ENCODE data around the gene ZNF202. TPM values are rescaled to one million over a fixed set of nuclear protein-coding genes. Genes with fewer than 3 reads are reported as not detected.
"Not testable (repeated sequence)": the region's sequence is repeated elsewhere in the genome, so short reads cannot be mapped to it uniquely, and the experiment has no call there.

Gene ZNF202
- total RNA-seq, result 4.1 TPM
- long read RNA-seq, partial matches to known transcripts, result 2 of 10 reads
- long read RNA-seq, other reads (novel, unspliced or antisense), result 8 of 10 reads

DNA sequence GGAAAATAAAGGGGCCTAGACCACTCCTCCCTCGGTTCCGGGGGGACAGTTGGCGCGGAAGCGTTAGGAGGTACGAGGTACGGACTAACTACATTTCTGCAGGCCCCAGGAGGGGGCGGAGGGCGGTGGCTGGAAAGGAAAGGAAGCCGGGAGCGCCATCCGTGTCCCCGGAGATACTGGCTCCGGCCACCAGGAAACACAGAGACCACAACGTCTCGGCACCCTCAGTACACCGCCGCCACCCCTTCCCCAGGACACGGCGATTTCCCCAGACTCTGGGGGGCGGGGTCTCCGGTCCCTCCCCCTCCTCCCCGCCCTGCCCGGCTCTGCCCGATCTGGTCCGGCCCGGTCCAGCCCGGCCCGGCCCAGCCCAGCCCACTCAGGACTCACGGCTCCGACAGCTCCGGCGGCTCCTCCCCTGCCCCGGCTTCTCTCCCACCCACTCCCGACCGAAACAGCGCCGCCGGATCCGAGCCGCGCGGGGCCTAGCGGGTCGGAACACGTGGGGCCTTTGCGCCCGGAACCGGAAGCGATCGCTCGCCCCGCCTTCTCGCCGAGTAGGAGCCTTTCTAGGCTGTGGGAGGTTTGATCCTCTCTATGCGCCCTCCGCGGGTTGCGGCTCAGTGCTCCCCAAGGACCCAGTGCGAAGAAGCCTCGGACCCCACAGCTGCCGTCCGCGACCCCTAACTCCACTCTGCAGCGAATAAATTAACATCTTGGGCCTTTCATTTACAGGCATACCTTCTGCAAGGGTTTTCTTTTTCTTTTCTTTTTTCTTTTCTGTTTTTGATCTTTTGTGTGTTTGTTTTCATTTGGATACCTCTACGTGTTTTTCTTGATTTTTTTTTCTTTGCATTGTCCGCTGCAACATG is at the start of gene ZNF202:
ZNF202 (minus strand) TSS at position 502 of the 872 bp plus-strand sequence. CDS start 10,772 bp downstream, outside the sequence.
- intact Hi-C loops (cut with micrococcal nuclease), result no loop called here
- ATAC-seq, result peak; percentile 99
- DNase-seq, result peak; percentile 95

DNA sequence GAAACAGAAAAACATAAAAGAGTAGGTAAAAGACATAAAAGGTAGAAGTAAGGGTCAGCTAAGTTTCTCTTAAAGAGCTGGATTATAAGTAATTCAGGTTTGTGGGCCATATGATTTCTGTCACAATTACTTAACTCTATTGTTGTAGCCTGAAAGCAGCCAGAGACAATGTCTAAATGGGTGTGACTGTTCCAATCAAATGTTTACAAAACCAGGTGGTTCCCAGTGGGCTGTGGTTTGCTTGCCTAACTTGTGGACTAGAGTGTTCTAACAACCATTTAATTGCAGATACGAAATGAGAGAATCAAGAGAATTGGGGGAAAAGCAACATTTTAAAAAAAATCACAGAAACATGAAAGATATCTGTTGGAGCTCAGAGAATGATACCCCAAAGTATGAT is 42.1 kb upstream of the ZNF202 start:
- intact Hi-C loops (cut with micrococcal nuclease), result no loop called here
- DNase-seq (no peak), ATAC-seq (no peak)

- intact Hi-C loops (cut with micrococcal nuclease), result no loop called here
- ATAC-seq (no peak), DNase-seq (no peak)
These were observed 37.1 kb upstream of the ZNF202 start for GRCh38 chr11:123778511-123778910.

DNA sequence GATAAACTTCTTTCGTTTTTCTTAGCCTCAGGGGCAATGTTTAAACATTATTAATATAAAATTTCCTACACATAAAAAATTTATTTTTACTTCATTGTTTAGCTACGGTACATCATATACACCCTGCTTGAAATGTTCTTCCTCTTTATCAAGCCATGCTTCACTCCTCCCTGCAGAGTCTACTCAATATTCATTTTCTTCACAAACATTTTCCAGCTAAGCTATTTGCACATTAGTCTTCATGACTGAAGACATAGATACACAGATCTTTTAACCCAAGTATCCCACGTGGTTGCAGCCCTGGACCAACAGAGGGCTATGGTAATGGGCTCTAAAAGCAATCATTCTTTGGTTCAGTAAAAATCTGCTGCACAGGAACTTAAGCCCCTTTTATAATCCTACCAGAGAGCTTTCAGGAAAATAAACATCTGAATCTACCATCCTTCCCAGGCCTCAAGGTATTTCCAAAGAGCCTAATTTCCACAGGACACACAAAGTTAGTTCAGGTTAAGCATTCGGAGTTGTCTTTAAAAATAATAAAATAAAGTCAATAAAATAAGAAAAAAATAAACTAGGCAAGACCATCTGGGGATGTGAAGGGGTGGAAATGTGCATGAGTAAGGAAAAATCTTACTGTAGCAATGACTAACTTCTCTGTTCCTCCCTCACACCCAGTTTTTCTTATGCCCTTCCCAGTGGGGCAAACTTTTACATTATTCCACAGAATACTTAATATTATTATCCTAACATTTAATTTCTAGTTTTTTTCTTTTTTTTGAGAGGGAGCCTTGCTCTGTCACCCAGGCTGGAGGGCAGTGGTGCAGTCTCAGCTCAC is 34.5 kb upstream of the ZNF202 start:
- ATAC-seq (no peak), DNase-seq (no peak)
- intact Hi-C loops (cut with micrococcal nuclease), result no loop called here

GRCh38 chr11:123775289-123775688 is 33.8 kb upstream of the ZNF202 start:
- intact Hi-C loops (cut with micrococcal nuclease), result no loop called here
- DNase-seq (no peak), ATAC-seq (no peak)

GRCh38 chr11:123773959-123774358 is 32.5 kb upstream of the ZNF202 start:
- DNase-seq (no peak), ATAC-seq (no peak)
- intact Hi-C loops (cut with micrococcal nuclease), result no loop called here

- intact Hi-C loops (cut with micrococcal nuclease), result no loop called here
- DNase-seq (no peak), ATAC-seq (no peak)
These were observed 31.6 kb upstream of the ZNF202 start for GRCh38 chr11:123773026-123773425.

DNA sequence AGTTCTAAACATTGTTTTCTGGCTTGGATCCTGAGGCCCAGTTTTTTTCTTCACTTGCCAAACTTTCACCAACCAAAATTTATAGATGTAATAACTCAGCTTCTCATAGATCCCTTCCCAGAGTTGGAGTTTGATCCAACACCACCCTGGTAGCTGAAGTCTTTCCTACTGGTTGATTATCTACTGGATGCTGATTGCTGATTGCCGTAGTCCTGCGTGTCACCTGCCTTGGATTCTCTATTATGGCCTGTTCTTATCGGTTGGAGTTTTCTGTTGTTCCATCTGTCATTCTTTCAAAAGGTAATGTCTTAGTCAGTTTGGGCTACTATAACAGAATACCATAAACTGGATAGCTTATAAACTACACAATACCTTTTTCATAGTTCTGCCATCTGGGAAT is 30.2 kb upstream of the ZNF202 start:
- intact Hi-C loops (cut with micrococcal nuclease), result no loop called here
- ATAC-seq, result no peak
- DNase-seq, result no peak

- DNase-seq (no peak), ATAC-seq (no peak)
- intact Hi-C loops (cut with micrococcal nuclease), result no loop called here
These were observed 29.3 kb upstream of the ZNF202 start for GRCh38 chr11:123770712-123771111.

DNA sequence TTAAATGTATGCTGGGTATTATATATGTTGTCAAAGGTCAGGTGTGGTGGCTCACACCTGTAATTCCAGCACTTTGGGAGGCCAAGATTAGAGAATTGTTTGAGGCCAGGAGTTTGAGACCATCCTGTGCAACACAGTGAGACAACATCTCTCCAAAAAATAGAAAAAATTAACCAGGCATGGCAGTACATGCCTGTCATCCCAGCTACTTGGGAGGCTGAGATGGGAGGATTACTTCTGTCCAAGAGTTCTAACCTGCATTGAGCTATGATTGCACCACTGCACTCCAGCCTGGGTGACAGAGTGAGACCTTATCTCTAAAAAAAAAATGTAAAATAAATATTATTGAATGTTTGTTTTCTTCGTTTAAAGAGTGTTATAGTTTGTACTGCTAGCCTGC is 24.1 kb upstream of the ZNF202 start:
- DNase-seq (no peak), ATAC-seq (no peak)

GRCh38 chr11:123762422-123762821 is 21.0 kb upstream of the ZNF202 start:
- DNase-seq (no peak), ATAC-seq (no peak)
- intact Hi-C loops (cut with micrococcal nuclease), result no loop called here

More for the DNA sequence above, 24.1 kb upstream of the ZNF202 start:
- intact Hi-C loops (cut with micrococcal nuclease), result no loop called here

DNA sequence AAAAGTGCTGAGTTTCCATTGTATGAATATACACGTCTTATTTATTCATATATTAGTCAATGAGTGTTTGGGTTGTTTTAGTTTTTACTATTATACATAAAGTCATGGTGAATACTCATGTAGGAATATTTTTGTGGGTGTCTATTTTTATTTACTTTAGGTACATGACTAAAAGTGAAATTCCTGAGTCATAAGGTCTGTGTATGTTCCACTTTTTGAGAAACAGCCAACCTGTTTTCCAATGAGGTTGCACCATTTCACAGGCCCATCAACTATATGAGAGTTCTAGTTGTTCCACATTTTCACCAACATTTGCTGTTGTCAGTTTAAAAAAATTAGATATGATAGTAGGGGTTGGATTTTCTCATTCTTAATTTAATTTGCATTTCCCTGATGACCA is 19.4 kb upstream of the ZNF202 start:
- no peak for ATAC-seq
- DNase-seq, result no peak
- intact Hi-C loops (cut with micrococcal nuclease), result no loop called here

GRCh38 chr11:123757976-123758375 is 16.5 kb upstream of the ZNF202 start:
- intact Hi-C loops (cut with micrococcal nuclease), result no loop called here
- DNase-seq (no peak), ATAC-seq (no peak)

GRCh38 chr11:123755813-123756212 is 14.4 kb upstream of the ZNF202 start:
- ATAC-seq (no peak), DNase-seq (no peak)
- intact Hi-C loops (cut with micrococcal nuclease), result no loop called here

- intact Hi-C loops (cut with micrococcal nuclease), result no loop called here
- DNase-seq (no peak), ATAC-seq (no peak)
These were observed 13.9 kb upstream of the ZNF202 start for GRCh38 chr11:123755344-123755743.

- ATAC-seq (no peak), DNase-seq (no peak)
- intact Hi-C loops (cut with micrococcal nuclease), result no loop called here
These were observed 12.7 kb upstream of the ZNF202 start, which contains the start of gene OR6X1 for GRCh38 chr11:123754101-123754568. Gene OR6X1, minus strand, starts transcription at chr11:123754518. Its CDS starts 0 bp downstream, at chr11:123754518.

- intact Hi-C loops (cut with micrococcal nuclease), result no loop called here
- ATAC-seq, result no peak
- DNase-seq, result no peak
These were observed 11.7 kb upstream of the ZNF202 start for GRCh38 chr11:123753110-123753509.

DNA sequence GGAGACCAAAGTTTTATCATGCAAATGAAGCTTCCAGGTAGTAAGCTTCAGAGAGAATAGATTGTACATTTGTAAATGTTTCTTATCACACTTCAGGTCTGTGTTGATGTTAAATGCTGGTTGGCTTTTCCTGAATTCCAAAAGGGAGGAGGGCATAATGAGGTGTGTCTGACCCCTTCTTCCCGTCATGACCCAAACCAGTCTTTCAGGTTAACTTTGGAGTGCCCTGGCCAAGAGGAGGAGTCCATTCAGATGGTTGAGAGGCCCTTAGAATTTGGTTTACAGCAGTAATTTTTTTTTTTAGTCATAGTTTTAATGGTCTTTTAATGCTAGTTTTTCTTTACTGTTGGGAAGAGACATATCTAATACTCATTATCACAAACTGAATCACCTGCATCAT is 10.3 kb upstream of the ZNF202 start:
- no peak for ATAC-seq
- intact Hi-C loops (cut with micrococcal nuclease), result no loop called here
- no peak for DNase-seq

- intact Hi-C loops (cut with micrococcal nuclease); ATAC-seq; DNase-seq: not testable (repeated sequence)
These were observed 6.9 kb upstream of the ZNF202 start for GRCh38 chr11:123748349-123748748.
